ENCODE results near the gene MORC2.

MORC2 gene

GRCh38 chr22:30949934-30950660 lies 18.5 kb downstream of the MORC2 start:
- DNase-seq (ENCODE audit: low spot score), result no peak

- peak; percentile 66 for DNase-seq (ENCODE audit: low spot score)
These were observed 19.6 kb downstream of the MORC2 start for GRCh38 chr22:30948930-30949342.

- DNase-seq (ENCODE audit: low spot score), result peak; percentile 76
These were observed 20.6 kb downstream of the MORC2 start for GRCh38 chr22:30947816-30948454.

GRCh38 chr22:30947173-30947815 lies 21.3 kb downstream of the MORC2 start:
- DNase-seq (ENCODE audit: low spot score), result no peak

- no peak for DNase-seq (ENCODE audit: low spot score)
These were observed 22.2 kb downstream of the MORC2 start for GRCh38 chr22:30946354-30946753.

- DNase-seq (ENCODE audit: low spot score), result no peak
These were observed 22.9 kb downstream of the MORC2 start for GRCh38 chr22:30945653-30946052.

GRCh38 chr22:30944986-30945385 lies 23.6 kb downstream of the MORC2 start:
- no peak for DNase-seq (ENCODE audit: low spot score)

- DNase-seq (ENCODE audit: low spot score), result no peak
These were observed 25.2 kb downstream of the MORC2 start for GRCh38 chr22:30943368-30943767.

GRCh38 chr22:30941363-30941740 lies 27.2 kb downstream of the MORC2 start:
- no peak for DNase-seq (ENCODE audit: low spot score)

GRCh38 chr22:30940685-30941362 lies 27.8 kb downstream of the MORC2 start:
- DNase-seq (ENCODE audit: low spot score), result no peak

- DNase-seq (ENCODE audit: low spot score), result no peak
These were observed 34.5 kb downstream of the MORC2 start for GRCh38 chr22:30934053-30934452.

GRCh38 chr22:30933457-30933856 lies 35.1 kb downstream of the MORC2 start:
- no peak for DNase-seq (ENCODE audit: low spot score)

GRCh38 chr22:30932661-30933060 lies 35.9 kb downstream of the MORC2 start:
- no peak for DNase-seq (ENCODE audit: low spot score)

GRCh38 chr22:30931541-30932300 lies 36.9 kb downstream of the MORC2 start:
- no peak for DNase-seq (ENCODE audit: low spot score)

- no peak for DNase-seq (ENCODE audit: low spot score)
These were observed 38.3 kb downstream of the MORC2 start for GRCh38 chr22:30930228-30930627.

GRCh38 chr22:30928401-30928800 lies 40.2 kb downstream of the MORC2 start:
- no peak for DNase-seq (ENCODE audit: low spot score)

- no peak for DNase-seq (ENCODE audit: low spot score)
These were observed 40.8 kb downstream of the MORC2 start for GRCh38 chr22:30927806-30928205.

- DNase-seq (ENCODE audit: low spot score), result no peak
These were observed 41.9 kb downstream of the MORC2 start for GRCh38 chr22:30926706-30927105.

- DNase-seq (ENCODE audit: low spot score), result no peak
These were observed 42.9 kb downstream of the MORC2 start for GRCh38 chr22:30925667-30926066.

GRCh38 chr22:30923168-30923900 lies 45.2 kb downstream of the MORC2 start:
- DNase-seq (ENCODE audit: low spot score), result no peak

GRCh38 chr22:30922151-30922611 lies 46.4 kb downstream of the MORC2 start:
- DNase-seq (ENCODE audit: low spot score), result peak; percentile 61
